ENCODE measurements around the gene PI16. TPM values are rescaled to one million over a fixed set of nuclear protein-coding genes. Genes with fewer than 3 reads are reported as not detected.

Gene PI16
- total and polyA plus RNA-seq, 12 donors = 4.4 to 38.9 (median 18.7) TPM

DNA sequence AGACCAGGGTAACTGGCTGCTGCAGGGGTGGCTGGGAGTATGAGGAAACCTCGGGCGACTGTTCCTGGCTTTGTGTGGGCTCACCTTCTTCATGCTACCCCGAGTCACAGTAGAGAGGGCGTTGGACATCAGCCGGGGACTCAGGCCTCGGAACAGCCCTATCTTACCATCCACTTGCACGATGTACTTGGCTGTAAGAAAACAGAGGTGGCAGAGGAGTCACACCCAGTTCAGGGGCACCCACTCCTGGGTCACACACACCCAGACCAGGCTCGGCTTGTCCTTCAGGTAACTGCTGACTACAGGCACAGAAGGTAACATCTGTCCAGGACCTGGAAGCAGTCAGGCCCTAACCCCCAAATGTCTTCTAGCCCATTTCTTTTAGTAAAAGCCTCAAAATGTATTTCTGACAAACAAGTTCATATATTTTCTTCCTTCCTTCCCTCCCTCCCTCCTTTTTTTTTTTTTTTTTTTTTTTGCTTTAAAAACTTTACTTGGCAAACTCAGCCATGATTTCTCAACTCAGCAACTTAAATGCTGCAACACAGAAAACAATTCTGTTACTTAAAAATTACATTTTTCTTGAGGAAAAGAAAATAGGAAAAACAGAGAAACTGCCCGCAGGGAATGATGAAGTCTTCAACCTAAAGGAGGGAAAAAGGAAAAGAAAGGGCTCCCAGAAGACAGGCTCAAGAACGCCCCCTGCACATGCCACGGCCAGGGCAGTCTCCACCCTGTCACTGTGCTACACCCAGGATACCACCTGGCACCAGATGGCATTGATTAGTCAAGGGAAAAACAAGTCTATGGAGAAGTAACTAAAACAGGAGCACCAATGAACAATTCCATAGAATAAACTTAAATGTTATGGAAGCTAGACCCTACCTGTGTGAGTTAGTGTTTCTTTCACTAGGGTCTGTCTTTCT lies 24.1 kb downstream of the PI16 start:
- Histone ChIP-seq H3K4me1 (peaks cover 30 to 100% (median 84%) of the 10 kb centered on the region in 9 donors), H3K4me3 (no peak overlapping the region), H3K9me3 (no peaks in the 10 kb centered on the region), H3K27ac (peak overlapping the region in 8 of 10 donors; percentile 6 to 63 (median 44)), H3K36me3 (peaks cover 0 to 90% (median 46%) of the 10 kb centered on the region in 9 donors), H3K27me3 (no peaks in the 10 kb centered on the region)
- DNase-seq (no peak), ATAC-seq (peak in 2 of 8 donors; percentile 1 to 2)
- intact Hi-C loops (cut with DNase I) = loop anchor here in 5 of 10 donors (2.0 to 5.0 kb wide), 5 partner anchors 61 to 211 kb away; partner anchors contain the start of gene C6orf89 (in 5 of the 5)
- TF ChIP-seq CTCF (IDR thresholded peaks at IDR 0.05) = no peak
- WGBS, 2 donors = 64 to 74% methylated on average over 11 of the region's 11 CpGs

- TF ChIP-seq CTCF (IDR thresholded peaks at IDR 0.05) = peak; percentile 18 to 74 (median 57)
- peaks cover 0 to 83% (median 40%) of the 10 kb centered on the region in 9 donors for H3K36me3 ChIP-seq
- peaks cover 33 to 100% (median 87%) of the 10 kb centered on the region in 9 donors for H3K4me1 ChIP-seq
Observed at GRCh38 chr6:36979347-36979742, 24.8 kb downstream of the PI16 start.

DNA sequence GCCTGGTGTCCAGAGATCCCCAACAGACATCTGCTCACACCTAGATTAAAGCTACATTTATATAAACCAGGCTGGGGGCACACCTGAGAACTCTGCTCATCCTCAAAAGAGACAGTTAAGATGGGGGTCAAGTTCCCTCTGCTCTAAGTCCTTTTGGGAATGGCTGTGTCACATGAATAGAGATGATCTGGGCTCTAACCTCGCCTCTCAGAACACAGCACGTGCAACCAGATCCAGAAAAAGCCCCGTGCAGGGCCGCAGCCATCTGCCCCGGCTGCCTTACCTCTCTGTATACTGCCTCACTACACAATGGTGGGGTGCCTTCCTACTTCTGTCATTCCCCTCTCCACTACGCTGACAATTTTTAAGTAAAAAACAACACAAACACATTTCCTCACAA lies 25.6 kb downstream of the PI16 start:
- 42 to 45% methylated on average over 6 of the region's 6 CpGs for WGBS, 2 donors
- Histone ChIP-seq H3K4me1 (peaks cover 33 to 97% (median 90%) of the 10 kb centered on the region in 9 donors), H3K9me3 (no peaks in the 10 kb centered on the region), H3K27ac (peak overlapping the region in 8 of 10 donors; percentile 3 to 63 (median 44)), H3K36me3 (peaks cover 0 to 75% (median 32%) of the 10 kb centered on the region in 9 donors), H3K27me3 (no peaks in the 10 kb centered on the region), H3K4me3 (no peak overlapping the region)
- DNase-seq (no peak), ATAC-seq (no peak)
- intact Hi-C loops (cut with DNase I) = loop anchor here in 6 of 10 donors (2.0 to 10.0 kb wide), 6 partner anchors 37 to 435 kb away; partner anchors contain the start of genes C6orf89 (in 4 of the 6) and STK38 (in 1 of the 6)
- no peak for TF ChIP-seq CTCF (IDR thresholded peaks at IDR 0.05)

More at GRCh38 chr6:36979347-36979742, 24.8 kb downstream of the PI16 start:
- H3K4me3 ChIP-seq = no peak overlapping the region
- no peaks in the 10 kb centered on the region for H3K27me3 ChIP-seq
- intact Hi-C loops (cut with DNase I) = loop anchor here in 5 of 10 donors (2.0 to 5.0 kb wide), 5 partner anchors 62 to 212 kb away; partner anchors contain the start of gene C6orf89 (in 5 of the 5)
- no peaks in the 10 kb centered on the region for H3K9me3 ChIP-seq
- H3K27ac ChIP-seq = peak overlapping the region in 8 of 10 donors; percentile 6 to 63 (median 50)
- DNase-seq = no peak
- peak; percentile 20 to 76 (median 70) for ATAC-seq
- WGBS, 2 donors = 21 to 32% methylated on average over 4 of the region's 4 CpGs
